ENCODE results near the gene ALG6.

The ALG6 gene

GRCh38 chr1:63487336-63488065 is 120.1 kb downstream of the ALG6 start:
- DNase-seq (ENCODE audit: extremely low read depth in 1 of 2, low read depth in 1 of 2): no peak
